Neural cell (in vitro differentiated cells): Measurements from ENCODE around the gene PLEKHA3. TPM values are rescaled to one million over a fixed set of nuclear protein-coding genes. Genes with fewer than 3 reads are reported as not detected.

Experiments
- H2AFZ ChIP-seq: fragments of 200-600, 300-800 bp; sonication (generic), shearing (Covaris generic); 2 replicates; pipeline ENCODE4 v1.6.0; 2014; ENCODE audit warnings: low read depth, mild to moderate bottlenecking, antibody characterized with exemption, low read length, moderate library complexity
- H3F3A ChIP-seq: fragments of 200-600 bp; shearing (Covaris generic); 2 replicates; pipeline ENCODE4 v1.6.1; 2016; ENCODE audit warnings: mild to moderate bottlenecking, moderate library complexity, mixed read lengths, antibody characterized with exemption, low read length; ENCODE audit not compliant: insufficient read depth, poor library complexity, severe bottlenecking
- H3K27ac ChIP-seq: fragments of 200-600, 300-800 bp; sonication (generic), shearing (Covaris generic); 2 replicates; pipeline ENCODE4 v1.5.1; 2014; ENCODE audit warnings: mild to moderate bottlenecking, low read length, moderate library complexity
- H3K27me3 ChIP-seq: fragments of 300-800, 200-600 bp; sonication (generic), shearing (Covaris generic); 2 replicates; pipeline ENCODE4 v1.6.0; 2014; ENCODE audit warnings: mild to moderate bottlenecking, low read depth, low read length, moderate library complexity; ENCODE audit not compliant: insufficient read depth
- H3K36me3 ChIP-seq: fragments of 300-800, 200-600 bp; sonication (generic), shearing (Covaris generic); 2 replicates; pipeline ENCODE4 v1.5.1; 2014; ENCODE audit warnings: mild to moderate bottlenecking, antibody characterized with exemption, low read length, moderate library complexity; ENCODE audit not compliant: insufficient read depth
- H3K4me2 ChIP-seq: fragments of 300-800, 200-600 bp; sonication (generic), shearing (Covaris generic); 2 replicates; pipeline ENCODE4 v1.6.0; 2014; ENCODE audit warnings: mild to moderate bottlenecking, low read length
- H3K4me3 ChIP-seq: fragments of 300-800, 200-600 bp; sonication (generic), shearing (Covaris generic); 2 replicates; pipeline ENCODE4 v1.5.1; 2014; ENCODE audit warnings: mild to moderate bottlenecking, low read length, moderate library complexity
- H3K79me2 ChIP-seq: fragments of 200-600 bp; shearing (Covaris generic); replicated peaks from 2 replicates; pipeline ENCODE4 v1.6.0; 2014; ENCODE audit warnings: mild to moderate bottlenecking, low read length, moderate library complexity; ENCODE audit not compliant: insufficient read depth
- H3K9ac ChIP-seq: fragments of 300-800, 200-600 bp; sonication (generic), shearing (Covaris generic); 2 replicates; pipeline ENCODE4 v1.6.1; 2016; ENCODE audit warnings: mild to moderate bottlenecking, low read length, mixed read lengths
- H3K9me2 ChIP-seq: fragments of 200-600 bp; shearing (Covaris generic); 2 replicates; pipeline ENCODE4 v1.6.1; 2016; ENCODE audit warnings: mild to moderate bottlenecking, low read length, mixed read lengths; ENCODE audit not compliant: insufficient read depth
- H3K9me3 ChIP-seq: fragments of 200-600, 300-800 bp; sonication (generic), shearing (Covaris generic); 2 replicates; pipeline ENCODE4 v1.6.1; 2016; ENCODE audit warnings: mild to moderate bottlenecking, mixed run types, low read length, moderate library complexity, mixed read lengths
- H4K20me1 ChIP-seq: fragments of 200-600 bp; shearing (Covaris generic); 2 replicates; pipeline ENCODE4 v1.6.1; 2016; ENCODE audit warnings: mild to moderate bottlenecking, mixed run types; ENCODE audit not compliant: insufficient read depth
- EP300 ChIP-seq: fragments of 450-650 bp; conservative IDR thresholded peaks from 2 replicates; pipeline ENCODE4 v1.6.1; 2014; ENCODE audit warnings: antibody characterized with exemption, mild to moderate bottlenecking, moderate library complexity; ENCODE audit not compliant: poor library complexity, severe bottlenecking
- EZH2 ChIP-seq: fragments of 200-600, 300-800 bp; shearing (Covaris generic), sonication (generic); IDR thresholded peaks from 2 replicates; pipeline ENCODE4 v1.6.1; 2014; ENCODE audit warnings: antibody characterized with exemption, low read length, borderline replicate concordance, mild to moderate bottlenecking; ENCODE audit not compliant: insufficient read depth, poor library complexity, severe bottlenecking
- MXI1 ChIP-seq: fragments of 450-650 bp; conservative IDR thresholded peaks from 2 replicates; pipeline ENCODE4 v1.6.1; 2014; ENCODE audit warnings: antibody characterized with exemption, mild to moderate bottlenecking; ENCODE audit not compliant: poor library complexity, severe bottlenecking
- POLR2AphosphoS5 ChIP-seq: IDR thresholded peaks from 2 replicates; pipeline ENCODE4 v1.6.1; 2012
- RAD21 ChIP-seq: fragments of 450-650 bp; conservative IDR thresholded peaks from 2 replicates; pipeline ENCODE4 v1.6.1; 2014; ENCODE audit warnings: antibody characterized with exemption, mild to moderate bottlenecking, moderate library complexity
- SMC3 ChIP-seq: fragments of 450-650 bp; conservative IDR thresholded peaks from 2 replicates; pipeline ENCODE4 v1.6.1; 2014; ENCODE audit warnings: antibody characterized with exemption, mild to moderate bottlenecking, moderate library complexity; ENCODE audit not compliant: poor library complexity
- TAF1 ChIP-seq: IDR thresholded peaks from 2 replicates; pipeline ENCODE4 v1.6.1; 2012; ENCODE audit warnings: low read depth
- polyA plus RNA-seq: library from polyadenylated mRNA; depleted of rRNA; stranded (reverse); fragments of >200 nt; gene quantifications from 2 replicates; pipeline ENCODE4 v1.2.3, GENCODE V29; 2014
- TF ChIP-seq, protein P1 (sequence below): fragments of 450-650 bp; IDR thresholded peaks from 2 replicates; pipeline ENCODE4 v1.5.1; 2014; ENCODE audit warnings: antibody characterized with exemption, mild to moderate bottlenecking, moderate library complexity; ENCODE audit not compliant: poor library complexity, severe bottlenecking
- TF ChIP-seq, protein P2 (sequence below): IDR thresholded peaks from 2 replicates; pipeline ENCODE4 v1.6.1; 2012; ENCODE audit warnings: borderline replicate concordance

Gene PLEKHA3
- polyA plus RNA-seq, 1 donor from 2014 or later: 16.8 TPM

DNA sequence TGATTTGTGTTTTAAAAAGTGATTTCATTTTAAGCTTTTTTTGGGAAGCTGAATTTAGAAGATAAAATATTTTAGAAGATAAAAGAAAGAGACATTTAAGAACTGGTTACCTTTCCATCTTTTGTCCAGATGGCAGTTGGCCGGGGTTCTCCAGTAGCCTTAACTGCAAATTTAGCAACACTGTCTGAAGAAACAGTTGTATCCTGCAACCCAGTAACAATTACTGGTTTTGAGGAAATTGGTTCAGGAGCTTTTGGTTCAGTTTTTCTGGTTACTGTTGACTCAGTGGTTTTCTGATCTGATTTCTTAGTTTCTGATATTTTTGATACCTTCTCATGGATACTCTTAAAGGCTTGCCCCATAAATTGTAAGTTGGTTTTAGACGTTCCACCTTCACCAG is 49.9 kb downstream of the PLEKHA3 start:
- Histone ChIP-seq H3K9ac (no peak overlapping the region), H3K9me3 (no peaks in the 10 kb centered on the region), H3F3A (no peaks in the 10 kb centered on the region), H3K27me3 (no peaks in the 10 kb centered on the region), H2AFZ (no peak overlapping the region), H3K9me2 (no peaks in the 10 kb centered on the region), H3K79me2 (no peaks in the 10 kb centered on the region), H4K20me1 (no peaks in the 10 kb centered on the region), H3K27ac (no peak overlapping the region), H3K4me3 (no peak overlapping the region), H3K36me3 (peaks cover 6% of the 10 kb centered on the region), H3K4me2 (no peak overlapping the region)
- TF ChIP-seq MXI1 (no peak), POLR2AphosphoS5 (no peak), RAD21 (no peak), EZH2 (no peak), EP300 (no peak), SMC3 (no peak), TAF1 (no peak)
- TF ChIP-seq, protein P1, sequence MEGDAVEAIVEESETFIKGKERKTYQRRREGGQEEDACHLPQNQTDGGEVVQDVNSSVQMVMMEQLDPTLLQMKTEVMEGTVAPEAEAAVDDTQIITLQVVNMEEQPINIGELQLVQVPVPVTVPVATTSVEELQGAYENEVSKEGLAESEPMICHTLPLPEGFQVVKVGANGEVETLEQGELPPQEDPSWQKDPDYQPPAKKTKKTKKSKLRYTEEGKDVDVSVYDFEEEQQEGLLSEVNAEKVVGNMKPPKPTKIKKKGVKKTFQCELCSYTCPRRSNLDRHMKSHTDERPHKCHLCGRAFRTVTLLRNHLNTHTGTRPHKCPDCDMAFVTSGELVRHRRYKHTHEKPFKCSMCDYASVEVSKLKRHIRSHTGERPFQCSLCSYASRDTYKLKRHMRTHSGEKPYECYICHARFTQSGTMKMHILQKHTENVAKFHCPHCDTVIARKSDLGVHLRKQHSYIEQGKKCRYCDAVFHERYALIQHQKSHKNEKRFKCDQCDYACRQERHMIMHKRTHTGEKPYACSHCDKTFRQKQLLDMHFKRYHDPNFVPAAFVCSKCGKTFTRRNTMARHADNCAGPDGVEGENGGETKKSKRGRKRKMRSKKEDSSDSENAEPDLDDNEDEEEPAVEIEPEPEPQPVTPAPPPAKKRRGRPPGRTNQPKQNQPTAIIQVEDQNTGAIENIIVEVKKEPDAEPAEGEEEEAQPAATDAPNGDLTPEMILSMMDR: no peak
- TF ChIP-seq, protein P2, sequence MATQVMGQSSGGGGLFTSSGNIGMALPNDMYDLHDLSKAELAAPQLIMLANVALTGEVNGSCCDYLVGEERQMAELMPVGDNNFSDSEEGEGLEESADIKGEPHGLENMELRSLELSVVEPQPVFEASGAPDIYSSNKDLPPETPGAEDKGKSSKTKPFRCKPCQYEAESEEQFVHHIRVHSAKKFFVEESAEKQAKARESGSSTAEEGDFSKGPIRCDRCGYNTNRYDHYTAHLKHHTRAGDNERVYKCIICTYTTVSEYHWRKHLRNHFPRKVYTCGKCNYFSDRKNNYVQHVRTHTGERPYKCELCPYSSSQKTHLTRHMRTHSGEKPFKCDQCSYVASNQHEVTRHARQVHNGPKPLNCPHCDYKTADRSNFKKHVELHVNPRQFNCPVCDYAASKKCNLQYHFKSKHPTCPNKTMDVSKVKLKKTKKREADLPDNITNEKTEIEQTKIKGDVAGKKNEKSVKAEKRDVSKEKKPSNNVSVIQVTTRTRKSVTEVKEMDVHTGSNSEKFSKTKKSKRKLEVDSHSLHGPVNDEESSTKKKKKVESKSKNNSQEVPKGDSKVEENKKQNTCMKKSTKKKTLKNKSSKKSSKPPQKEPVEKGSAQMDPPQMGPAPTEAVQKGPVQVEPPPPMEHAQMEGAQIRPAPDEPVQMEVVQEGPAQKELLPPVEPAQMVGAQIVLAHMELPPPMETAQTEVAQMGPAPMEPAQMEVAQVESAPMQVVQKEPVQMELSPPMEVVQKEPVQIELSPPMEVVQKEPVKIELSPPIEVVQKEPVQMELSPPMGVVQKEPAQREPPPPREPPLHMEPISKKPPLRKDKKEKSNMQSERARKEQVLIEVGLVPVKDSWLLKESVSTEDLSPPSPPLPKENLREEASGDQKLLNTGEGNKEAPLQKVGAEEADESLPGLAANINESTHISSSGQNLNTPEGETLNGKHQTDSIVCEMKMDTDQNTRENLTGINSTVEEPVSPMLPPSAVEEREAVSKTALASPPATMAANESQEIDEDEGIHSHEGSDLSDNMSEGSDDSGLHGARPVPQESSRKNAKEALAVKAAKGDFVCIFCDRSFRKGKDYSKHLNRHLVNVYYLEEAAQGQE: no peak

DNA sequence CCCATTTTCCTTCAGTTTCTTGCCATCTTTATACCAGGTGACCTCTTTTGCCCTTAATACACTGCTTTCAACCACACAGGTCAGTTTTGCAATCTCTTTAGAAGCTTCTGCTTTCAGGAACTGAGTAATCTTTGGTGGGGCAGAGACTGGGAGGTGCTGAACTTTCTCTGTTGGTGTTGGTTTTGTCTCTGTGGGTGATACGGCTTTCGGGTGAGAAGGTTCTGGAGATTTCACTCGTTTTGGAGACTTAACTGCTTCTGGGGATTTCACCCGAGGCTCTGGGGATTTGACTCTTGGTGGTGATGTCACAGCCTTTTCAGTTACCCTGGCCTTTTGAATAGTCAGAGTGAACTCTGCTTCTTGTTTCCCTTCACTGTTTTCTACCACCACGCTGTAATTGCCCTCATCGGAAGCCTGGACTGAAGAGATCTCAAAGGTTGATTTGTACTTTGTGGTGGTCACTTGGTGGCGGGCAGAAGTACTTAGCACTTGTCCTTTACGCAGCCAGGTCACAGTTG is 50.4 kb downstream of the PLEKHA3 start:
- Histone ChIP-seq H3K9me3 (no peaks in the 10 kb centered on the region), H3K4me2 (no peak overlapping the region), H3F3A (no peaks in the 10 kb centered on the region), H3K9ac (no peak overlapping the region), H3K36me3 (peaks cover 6% of the 10 kb centered on the region), H3K9me2 (no peaks in the 10 kb centered on the region), H2AFZ (no peak overlapping the region), H3K79me2 (no peaks in the 10 kb centered on the region), H3K4me3 (no peak overlapping the region), H3K27me3 (no peaks in the 10 kb centered on the region), H3K27ac (no peak overlapping the region), H4K20me1 (no peaks in the 10 kb centered on the region)
- TF ChIP-seq, protein P2: no peak
- TF ChIP-seq EZH2: no peak
- TF ChIP-seq EP300: no peak
- TF ChIP-seq SMC3: no peak
- TF ChIP-seq, protein P1: no peak
- TF ChIP-seq RAD21: no peak
- TF ChIP-seq TAF1: no peak
- no peak for TF ChIP-seq POLR2AphosphoS5
- TF ChIP-seq MXI1: no peak
